GM12865 (cell line): ENCODE results near the gene NPLOC4.
"Not testable (repeated sequence)": the region's sequence is repeated elsewhere in the genome, so short reads cannot be mapped to it uniquely, and the experiment has no call there.

Experiments
- DNase-seq: peaks from one replicate; pipeline ENCODE4 v3.0.0; 2010; ENCODE audit warnings: low read depth
- H3K4me3 ChIP-seq: 2 replicates; pipeline ENCODE4 v1.5.1; 2011; ENCODE audit warnings: mild to moderate bottlenecking, low read depth, low read length, control low read depth
- CTCF ChIP-seq: IDR thresholded peaks from 2 replicates; pipeline ENCODE4 v1.5.1; 2011; ENCODE audit warnings: low read length, control low read depth, low read depth, inconsistent platforms; ENCODE audit not compliant: insufficient read depth; ENCODE audit errors: missing control alignments

The NPLOC4 gene

GRCh38 chr17:81682565-81683207, 45.8 kb upstream of the NPLOC4 start:
- no peak for TF ChIP-seq CTCF
- no peak for DNase-seq
- peak overlapping the region; percentile 88 for H3K4me3 ChIP-seq

- no peak overlapping the region for H3K4me3 ChIP-seq
- TF ChIP-seq CTCF = no peak
- no peak for DNase-seq
Measured at GRCh38 chr17:81681672-81682071, 44.8 kb upstream of the NPLOC4 start.

DNA sequence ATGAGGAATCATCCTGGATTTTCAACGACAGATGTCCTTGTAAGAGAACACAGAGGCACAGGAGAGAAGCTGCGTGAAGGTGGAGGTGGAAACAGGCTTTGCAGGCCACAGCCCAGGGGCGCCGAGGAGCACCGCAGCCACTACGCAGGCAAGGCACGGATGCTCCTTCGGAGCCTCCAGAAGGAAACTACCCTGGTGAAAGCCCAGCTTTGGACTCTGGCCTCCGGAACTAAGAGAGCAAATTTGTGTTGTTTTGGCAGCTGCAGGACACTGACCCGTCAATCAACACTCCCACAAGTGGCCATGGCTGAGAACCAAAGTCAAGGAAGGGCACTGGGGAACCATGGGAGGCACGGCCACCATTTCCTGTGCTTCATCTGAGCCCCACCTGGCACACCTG, 43.2 kb upstream of the NPLOC4 start:
- TF ChIP-seq CTCF = no peak

GRCh38 chr17:81676906-81677305, 40.0 kb upstream of the NPLOC4 start:
- no peak for DNase-seq
- H3K4me3 ChIP-seq = no peak overlapping the region
- no peak for TF ChIP-seq CTCF

More for the DNA sequence above, 43.2 kb upstream of the NPLOC4 start:
- H3K4me3 ChIP-seq = no peak overlapping the region
- DNase-seq = no peak

GRCh38 chr17:81675515-81676221, 38.8 kb upstream of the NPLOC4 start:
- peak; percentile 51 for DNase-seq
- H3K4me3 ChIP-seq = not testable (repeated sequence)
- peak; percentile 42 for TF ChIP-seq CTCF

GRCh38 chr17:81673561-81674258, 36.8 kb upstream of the NPLOC4 start:
- no peak for TF ChIP-seq CTCF

More at GRCh38 chr17:81673561-81674258, 36.8 kb upstream of the NPLOC4 start:
- no peak overlapping the region for H3K4me3 ChIP-seq
- no peak for DNase-seq
